ENCODE measurements around the gene LMOD2. TPM values are rescaled to one million over a fixed set of nuclear protein-coding genes. Genes with fewer than 3 reads are reported as not detected.

The LMOD2 gene
- total RNA-seq, 1 donor from 2014 or later: not detected

DNA sequence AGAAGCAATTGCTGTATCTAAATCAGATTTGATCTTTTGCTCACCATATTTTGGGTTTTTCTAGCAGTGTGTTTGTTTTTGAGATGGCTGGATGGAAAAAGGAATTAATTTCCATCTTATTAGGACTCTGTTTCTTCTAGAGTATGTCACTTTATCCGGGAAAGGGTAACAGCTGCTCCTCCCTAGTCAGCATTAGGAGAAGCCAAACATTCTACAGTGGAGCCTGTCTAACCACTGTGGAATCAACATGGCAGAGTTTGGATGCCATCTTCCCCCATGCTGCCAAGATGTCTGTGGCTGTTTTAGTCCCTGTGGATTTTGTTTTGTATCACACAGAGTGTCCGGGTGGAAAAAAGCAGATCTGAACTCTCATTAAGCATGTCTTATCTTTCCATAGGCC, 16.0 kb upstream of the LMOD2 start:
- no peaks in the 10 kb centered on the region for H3K9me3 Mint-ChIP-seq
- ChIA-PET CTCF (interaction anchor here (1.2 kb wide), 1 partner anchor 43 kb away, joined by 3 read pairs; no protein-coding TSS in a partner anchor), POLR2A (no interaction called here)
- no peak overlapping the region for H3K4me3 Mint-ChIP-seq
- no peak for TF ChIP-seq CTCF (IDR thresholded peaks at IDR 0.05)
- no peak overlapping the region for H3K27ac Mint-ChIP-seq
- ATAC-seq (ENCODE audit: low read depth) (no peak), DNase-seq (no peak)
- H3K27me3 Mint-ChIP-seq: peaks cover 28% of the 10 kb centered on the region
- no peaks in the 10 kb centered on the region for H3K36me3 Mint-ChIP-seq (ENCODE audit: low read depth)
- H3K4me1 Mint-ChIP-seq: no peaks in the 10 kb centered on the region
- intact Hi-C loops (cut with micrococcal nuclease): loop anchor here (10.0 kb wide), 1 partner anchor 145 kb away; no protein-coding TSS in a partner anchor

DNA sequence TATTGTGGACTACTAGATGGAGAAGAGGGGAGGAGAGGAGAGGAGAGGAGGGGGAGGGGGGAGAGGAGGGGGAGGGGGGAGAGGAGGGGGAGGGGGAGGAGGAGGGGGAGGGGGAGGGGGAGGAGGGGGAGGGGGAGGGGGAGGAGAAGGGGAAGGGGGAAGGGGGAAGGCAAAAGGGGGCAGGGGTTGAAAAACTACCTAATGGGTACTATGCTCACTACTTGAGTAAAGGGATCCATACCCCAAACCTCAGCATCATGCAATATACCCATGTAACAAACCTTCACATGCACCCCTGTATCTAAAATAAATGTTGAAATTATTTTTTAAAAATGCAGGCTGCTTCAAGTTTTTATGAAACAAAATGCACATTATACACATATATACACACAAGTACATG, 15.1 kb upstream of the LMOD2 start:
- no peaks in the 10 kb centered on the region for H3K36me3 Mint-ChIP-seq (ENCODE audit: low read depth)
- no peaks in the 10 kb centered on the region for H3K9me3 Mint-ChIP-seq
- H3K4me3 Mint-ChIP-seq: no peak overlapping the region
- ChIA-PET POLR2A (no interaction called here), CTCF (no interaction called here)
- no peaks in the 10 kb centered on the region for H3K4me1 Mint-ChIP-seq
- peaks cover 28% of the 10 kb centered on the region for H3K27me3 Mint-ChIP-seq
- ATAC-seq (ENCODE audit: low read depth) (no peak), DNase-seq (no peak)
- intact Hi-C loops (cut with micrococcal nuclease): no loop called here
- TF ChIP-seq CTCF (IDR thresholded peaks at IDR 0.05): no peak
- H3K27ac Mint-ChIP-seq: no peak overlapping the region

GRCh38 chr7:123641901-123642300, 13.8 kb upstream of the LMOD2 start:
- no peaks in the 10 kb centered on the region for H3K4me1 Mint-ChIP-seq
- no peak overlapping the region for H3K4me3 Mint-ChIP-seq
- DNase-seq (no peak), ATAC-seq (ENCODE audit: low read depth) (no peak)
- ChIA-PET CTCF (no interaction called here), POLR2A (no interaction called here)
- peaks cover 28% of the 10 kb centered on the region for H3K27me3 Mint-ChIP-seq
- no peak for TF ChIP-seq CTCF (IDR thresholded peaks at IDR 0.05)
- H3K36me3 Mint-ChIP-seq (ENCODE audit: low read depth): no peaks in the 10 kb centered on the region
- H3K27ac Mint-ChIP-seq: no peak overlapping the region
- intact Hi-C loops (cut with micrococcal nuclease): no loop called here
- H3K9me3 Mint-ChIP-seq: no peaks in the 10 kb centered on the region

DNA sequence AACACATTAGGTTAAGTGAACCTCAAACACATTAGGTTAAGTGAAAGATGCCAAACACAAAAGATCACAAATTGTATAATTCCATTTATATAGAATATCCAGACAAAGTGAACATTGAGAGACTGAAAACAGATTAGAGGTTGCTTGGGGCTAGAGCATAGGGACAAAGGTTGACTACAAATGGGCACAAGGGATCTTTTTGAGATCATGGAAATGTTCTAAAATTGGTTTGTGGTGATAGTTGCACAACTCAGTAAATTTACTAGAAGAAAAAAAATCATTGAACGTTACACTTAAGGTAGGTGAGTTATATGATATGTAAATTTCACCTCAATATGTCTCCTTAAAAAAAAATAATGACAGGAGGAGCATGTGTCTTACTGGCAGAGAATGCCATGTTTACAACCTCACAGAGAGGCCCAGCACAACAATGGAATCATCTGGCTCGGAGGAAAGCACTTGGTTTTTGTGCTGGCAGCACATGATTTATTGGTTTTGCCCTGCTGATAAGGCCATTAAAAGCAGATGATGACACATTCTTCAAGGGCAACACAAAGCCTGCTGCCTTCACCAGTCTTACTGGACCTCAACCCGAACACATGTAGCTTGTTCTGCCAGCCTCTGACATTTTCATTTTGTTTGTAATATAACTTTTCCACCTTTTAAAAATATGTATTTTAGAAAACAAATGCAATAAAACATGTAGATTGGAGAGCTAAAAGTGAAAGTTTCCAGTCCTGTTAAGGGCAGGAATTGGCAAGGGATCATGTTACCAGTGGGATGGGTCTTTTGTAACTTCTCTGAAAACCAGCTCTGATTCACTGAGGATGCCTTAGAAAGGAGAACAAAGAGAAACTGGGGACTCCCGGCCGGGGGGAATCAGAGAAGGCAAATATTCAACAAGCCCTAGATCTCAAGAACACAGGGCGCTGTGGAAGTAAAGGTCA, 11.9 kb upstream of the LMOD2 start:
- ATAC-seq (ENCODE audit: low read depth) (no peak), DNase-seq (no peak)
- intact Hi-C loops (cut with micrococcal nuclease): no loop called here
- Mint-ChIP-seq H3K9me3 (no peaks in the 10 kb centered on the region), H3K27me3 (peaks cover 14% of the 10 kb centered on the region), H3K4me3 (no peak overlapping the region), H3K27ac (no peak overlapping the region), H3K36me3 (ENCODE audit: low read depth) (no peaks in the 10 kb centered on the region), H3K4me1 (no peaks in the 10 kb centered on the region)
- POLR2A ChIA-PET: no interaction called here
- no peak for TF ChIP-seq CTCF (IDR thresholded peaks at IDR 0.05)
- CTCF ChIA-PET: no interaction called here

GRCh38 chr7:123645516-123645915, 10.2 kb upstream of the LMOD2 start:
- TF ChIP-seq CTCF (IDR thresholded peaks at IDR 0.05): no peak
- POLR2A ChIA-PET: no interaction called here
- Mint-ChIP-seq H3K27me3 (peaks cover 11% of the 10 kb centered on the region), H3K4me1 (no peaks in the 10 kb centered on the region), H3K4me3 (no peak overlapping the region), H3K27ac (no peak overlapping the region), H3K36me3 (ENCODE audit: low read depth) (no peaks in the 10 kb centered on the region), H3K9me3 (no peaks in the 10 kb centered on the region)
- DNase-seq (no peak), ATAC-seq (ENCODE audit: low read depth) (no peak)
- intact Hi-C loops (cut with micrococcal nuclease): no loop called here
- CTCF ChIA-PET: interaction anchor here (1.2 kb wide), 1 partner anchor 9 kb away, joined by 3 read pairs; no protein-coding TSS in a partner anchor
